ENCODE data around the gene GCSH. TPM values are rescaled to one million over a fixed set of nuclear protein-coding genes. Genes with fewer than 3 reads are reported as not detected.

Gene GCSH
- total RNA-seq, 1 donor from 2014 or later, result 47.5 TPM

DNA sequence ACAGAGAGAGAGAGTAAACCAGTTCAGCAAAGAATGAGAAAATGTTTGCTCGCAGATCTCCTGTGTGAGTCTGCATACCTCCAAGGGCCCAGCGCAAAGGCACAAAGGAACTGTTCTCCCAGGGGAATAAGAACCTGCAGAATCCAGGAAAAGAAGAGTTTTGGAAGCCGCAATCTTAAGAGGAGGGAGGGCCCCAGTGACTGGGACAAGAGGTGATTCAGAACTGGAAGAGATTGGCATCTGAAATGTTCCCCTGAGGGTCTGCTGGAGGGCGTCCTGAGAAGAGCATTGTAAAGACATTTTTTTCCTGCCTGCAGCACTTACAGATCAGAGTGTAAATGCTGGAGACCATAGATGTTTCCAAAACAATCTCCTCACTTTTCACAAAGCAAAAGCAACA, 54.5 kb downstream of the GCSH start:
- Histone ChIP-seq H3K36me3 (peaks cover 48% of the 10 kb centered on the region), H3K9me3 (replicated peaks) (no peaks in the 10 kb centered on the region), H3K27me3 (ENCODE audit: low read depth) (no peaks in the 10 kb centered on the region), H3K4me1 (peaks cover 37% of the 10 kb centered on the region), H3K4me3 (no peak overlapping the region), H3K27ac (replicated peaks) (no peak overlapping the region)
- intact Hi-C loops (cut with micrococcal nuclease), result no loop called here
- TF ChIP-seq, protein P1, sequence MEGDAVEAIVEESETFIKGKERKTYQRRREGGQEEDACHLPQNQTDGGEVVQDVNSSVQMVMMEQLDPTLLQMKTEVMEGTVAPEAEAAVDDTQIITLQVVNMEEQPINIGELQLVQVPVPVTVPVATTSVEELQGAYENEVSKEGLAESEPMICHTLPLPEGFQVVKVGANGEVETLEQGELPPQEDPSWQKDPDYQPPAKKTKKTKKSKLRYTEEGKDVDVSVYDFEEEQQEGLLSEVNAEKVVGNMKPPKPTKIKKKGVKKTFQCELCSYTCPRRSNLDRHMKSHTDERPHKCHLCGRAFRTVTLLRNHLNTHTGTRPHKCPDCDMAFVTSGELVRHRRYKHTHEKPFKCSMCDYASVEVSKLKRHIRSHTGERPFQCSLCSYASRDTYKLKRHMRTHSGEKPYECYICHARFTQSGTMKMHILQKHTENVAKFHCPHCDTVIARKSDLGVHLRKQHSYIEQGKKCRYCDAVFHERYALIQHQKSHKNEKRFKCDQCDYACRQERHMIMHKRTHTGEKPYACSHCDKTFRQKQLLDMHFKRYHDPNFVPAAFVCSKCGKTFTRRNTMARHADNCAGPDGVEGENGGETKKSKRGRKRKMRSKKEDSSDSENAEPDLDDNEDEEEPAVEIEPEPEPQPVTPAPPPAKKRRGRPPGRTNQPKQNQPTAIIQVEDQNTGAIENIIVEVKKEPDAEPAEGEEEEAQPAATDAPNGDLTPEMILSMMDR (IDR thresholded peaks at IDR 0.05; ENCODE audit: borderline replicate concordance), result no peak
- no peak for DNase-seq

DNA sequence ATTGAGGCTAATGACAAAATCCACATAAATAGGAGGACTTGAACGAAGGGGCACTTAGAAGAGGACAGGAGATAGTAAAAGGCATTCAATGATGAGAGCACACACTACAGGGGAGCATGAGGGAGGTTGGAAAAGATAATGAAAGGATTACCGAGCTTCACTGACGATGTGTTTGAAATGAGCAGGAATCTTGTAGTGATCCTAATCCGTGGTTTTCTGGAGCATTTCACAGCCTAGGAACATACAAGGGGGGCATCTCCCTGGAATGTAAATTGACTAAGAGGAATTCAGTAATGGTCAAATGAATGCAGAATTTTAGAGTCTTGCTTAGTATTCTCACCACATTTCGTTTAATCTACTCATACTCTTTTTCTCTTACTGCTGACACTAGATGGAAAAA, 55.4 kb downstream of the GCSH start:
- H3K27me3 ChIP-seq (ENCODE audit: low read depth), result no peaks in the 10 kb centered on the region
- DNase-seq, result no peak
- TF ChIP-seq, protein P1 (IDR thresholded peaks at IDR 0.05; ENCODE audit: borderline replicate concordance), result no peak
- no peaks in the 10 kb centered on the region for H3K9me3 ChIP-seq (replicated peaks)
- no peak overlapping the region for H3K27ac ChIP-seq (replicated peaks)
- H3K36me3 ChIP-seq, result peaks cover 46% of the 10 kb centered on the region
- no peak overlapping the region for H3K4me3 ChIP-seq
- peaks cover 43% of the 10 kb centered on the region for H3K4me1 ChIP-seq
- intact Hi-C loops (cut with micrococcal nuclease), result no loop called here

DNA sequence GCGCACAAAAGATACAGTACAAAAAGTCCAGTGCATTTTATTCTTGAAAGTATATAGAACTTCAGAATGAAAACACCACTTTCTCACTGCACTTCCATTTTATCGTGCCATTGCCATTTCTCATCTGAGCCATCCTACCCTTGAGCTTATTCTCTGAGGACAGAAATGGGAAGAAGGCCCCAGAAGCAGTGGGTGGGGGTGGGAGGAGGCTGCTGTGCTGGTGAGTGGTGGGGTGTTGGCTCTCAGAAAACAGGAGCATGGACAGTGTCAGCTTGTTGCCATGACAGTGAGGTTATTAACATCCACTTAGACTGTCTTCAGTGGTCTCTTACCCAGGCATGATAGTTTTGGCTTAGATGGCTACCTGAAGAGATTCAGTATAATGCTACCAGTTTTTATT, 56.1 kb downstream of the GCSH start:
- TF ChIP-seq, protein P1 (IDR thresholded peaks at IDR 0.05; ENCODE audit: borderline replicate concordance), result no peak
- no peaks in the 10 kb centered on the region for H3K9me3 ChIP-seq (replicated peaks)
- intact Hi-C loops (cut with micrococcal nuclease), result no loop called here
- no peak overlapping the region for H3K27ac ChIP-seq (replicated peaks)
- H3K4me1 ChIP-seq, result peaks cover 47% of the 10 kb centered on the region
- H3K36me3 ChIP-seq, result peaks cover 39% of the 10 kb centered on the region
- DNase-seq, result no peak
- no peaks in the 10 kb centered on the region for H3K27me3 ChIP-seq (ENCODE audit: low read depth)
- no peak overlapping the region for H3K4me3 ChIP-seq

DNA sequence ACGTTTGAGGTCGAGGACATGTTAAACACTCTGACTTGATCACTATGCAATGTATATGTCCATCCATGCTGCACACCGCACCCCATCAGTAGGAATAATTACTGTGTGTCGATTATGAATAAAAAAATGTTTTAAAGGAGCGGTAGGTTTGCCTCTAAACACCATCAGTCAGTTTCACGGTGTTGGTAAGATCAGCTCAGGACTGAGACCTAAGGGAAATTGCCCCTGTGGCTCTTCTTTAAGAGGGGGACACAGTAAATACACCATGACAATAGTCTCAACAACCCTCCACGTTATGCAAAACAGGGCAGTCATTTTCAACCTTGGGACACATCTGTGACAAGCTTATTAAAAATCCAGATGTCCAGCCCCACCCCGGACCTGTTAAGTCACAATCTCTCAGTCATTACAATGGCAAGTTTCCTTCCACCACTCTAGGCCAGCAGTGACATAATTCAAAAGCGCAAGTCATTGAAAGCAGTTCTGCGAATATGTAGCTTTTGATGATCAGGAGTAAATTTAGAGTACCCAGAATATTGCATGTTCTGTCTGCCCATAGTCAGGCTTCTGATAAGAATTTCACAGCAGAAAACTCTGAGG, 59.3 kb downstream of the GCSH start:
- intact Hi-C loops (cut with micrococcal nuclease), result loop anchor here (10.0 kb wide), 1 partner anchor 698 kb away; no protein-coding TSS in a partner anchor
- Histone ChIP-seq H3K27me3 (ENCODE audit: low read depth) (no peaks in the 10 kb centered on the region), H3K4me1 (peaks cover 47% of the 10 kb centered on the region), H3K36me3 (peaks cover 6% of the 10 kb centered on the region), H3K4me3 (peak overlapping the region; percentile 77), H3K9me3 (replicated peaks) (no peaks in the 10 kb centered on the region), H3K27ac (replicated peaks) (peak overlapping the region; percentile 89)
- DNase-seq, result no peak
- TF ChIP-seq, protein P1 (IDR thresholded peaks at IDR 0.05; ENCODE audit: borderline replicate concordance), result no peak

DNA sequence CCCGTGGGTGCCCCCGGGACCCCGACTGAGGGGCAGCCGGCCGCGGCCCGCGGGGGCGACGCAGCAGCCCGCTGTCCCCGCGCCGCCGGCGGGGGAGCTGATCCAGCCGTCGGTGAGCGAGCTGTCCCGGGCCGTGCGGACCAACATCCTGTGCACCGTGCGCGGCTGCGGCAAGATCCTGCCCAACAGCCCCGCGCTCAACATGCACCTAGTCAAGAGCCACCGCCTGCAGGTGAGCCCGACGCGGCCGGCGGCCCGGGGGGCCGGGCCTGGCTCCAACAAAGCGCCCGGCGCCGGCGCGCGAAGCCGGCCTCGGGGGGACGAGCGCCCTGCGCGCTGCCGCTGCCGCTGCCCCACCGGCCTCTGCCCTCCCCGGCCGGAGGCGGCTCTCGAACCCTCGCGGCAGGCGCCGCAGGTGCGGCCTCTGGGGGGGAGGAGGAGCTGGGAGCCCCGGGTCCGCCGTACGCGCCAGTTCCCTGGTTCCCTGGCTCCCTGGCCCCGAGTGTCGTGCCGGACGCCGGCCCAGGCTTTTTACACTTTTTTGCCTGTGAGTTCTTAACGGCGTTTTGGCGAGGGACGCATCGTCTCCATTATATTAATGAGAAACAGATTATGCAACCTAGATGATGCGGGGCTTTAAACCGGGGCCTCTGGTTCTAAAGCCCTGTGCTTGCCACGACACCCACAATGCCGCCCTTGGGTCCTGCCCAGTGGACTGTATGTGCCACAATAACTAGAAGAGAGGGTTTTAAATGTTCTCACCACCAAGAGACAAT, 60.0 kb downstream of the GCSH start:
- Histone ChIP-seq H3K36me3 (no peaks in the 10 kb centered on the region), H3K4me1 (peaks cover 47% of the 10 kb centered on the region), H3K27me3 (ENCODE audit: low read depth) (no peaks in the 10 kb centered on the region), H3K4me3 (peak overlapping the region; percentile 77), H3K27ac (replicated peaks) (peak overlapping the region; percentile 89), H3K9me3 (replicated peaks) (no peaks in the 10 kb centered on the region)
- TF ChIP-seq, protein P1 (IDR thresholded peaks at IDR 0.05; ENCODE audit: borderline replicate concordance), result peak; percentile 13
- intact Hi-C loops (cut with micrococcal nuclease), result loop anchor here (10.0 kb wide), 1 partner anchor 699 kb away; no protein-coding TSS in a partner anchor
- peak; percentile 20 for DNase-seq
